Measurements from ENCODE around the gene CBLN1.

The CBLN1 gene

DNA sequence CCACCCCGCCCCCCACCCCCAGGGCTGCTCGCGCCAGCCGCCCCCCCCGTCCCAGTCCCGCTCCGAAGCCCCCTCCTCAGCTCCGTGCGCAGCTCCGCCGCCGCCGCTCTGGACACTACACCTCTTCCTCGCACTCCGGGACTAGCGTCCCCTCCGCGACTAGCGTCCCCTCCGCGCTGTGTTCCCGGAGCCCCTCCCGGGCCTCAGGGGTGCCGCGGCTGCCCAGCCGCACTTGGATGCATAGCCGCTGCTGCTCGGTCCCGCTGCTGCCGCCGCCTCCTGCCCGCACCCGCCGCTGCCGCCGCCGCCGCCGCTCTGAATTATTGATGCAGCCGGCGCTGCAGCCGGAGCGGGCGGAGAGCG is at the start of gene CBLN1:
Gene CBLN1 (minus strand): TSS at position 359 of the 363 bp plus-strand sequence. CDS start 373 bp downstream, outside the sequence.
- DNase-seq (ENCODE audit: low read depth in 2 of 2): no peak

DNA sequence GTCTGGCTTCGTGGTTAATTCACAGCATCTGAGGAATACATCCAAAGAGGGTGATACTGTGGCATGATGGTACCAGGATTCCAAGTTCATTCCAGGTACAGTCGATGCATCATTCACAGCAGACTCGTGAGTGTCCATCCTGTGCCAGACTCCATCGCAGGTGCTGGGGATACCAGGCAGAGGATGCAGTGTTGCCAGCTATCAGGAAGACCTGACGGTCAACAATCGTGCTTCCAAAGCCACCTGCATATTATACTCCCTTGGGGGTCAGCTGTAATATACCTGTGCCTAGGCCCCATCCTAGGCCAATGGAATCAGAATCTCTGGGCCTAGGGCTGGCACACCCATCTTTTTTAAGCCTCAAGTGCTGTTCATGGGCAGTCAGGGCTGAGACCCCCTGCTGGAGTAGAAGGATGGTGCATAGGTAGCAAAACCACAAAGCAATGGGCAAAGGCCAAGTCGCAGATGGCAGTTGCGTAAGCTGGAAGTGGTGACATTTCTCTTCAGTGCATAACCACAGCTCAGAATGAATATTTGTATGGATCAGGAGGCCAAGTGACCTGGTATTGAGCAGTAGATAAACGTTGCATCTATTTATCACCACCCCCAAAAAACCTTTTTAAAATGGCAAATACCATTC is 49.0 kb upstream of the CBLN1 start:
- no peak for DNase-seq (ENCODE audit: low read depth in 2 of 2)

DNA sequence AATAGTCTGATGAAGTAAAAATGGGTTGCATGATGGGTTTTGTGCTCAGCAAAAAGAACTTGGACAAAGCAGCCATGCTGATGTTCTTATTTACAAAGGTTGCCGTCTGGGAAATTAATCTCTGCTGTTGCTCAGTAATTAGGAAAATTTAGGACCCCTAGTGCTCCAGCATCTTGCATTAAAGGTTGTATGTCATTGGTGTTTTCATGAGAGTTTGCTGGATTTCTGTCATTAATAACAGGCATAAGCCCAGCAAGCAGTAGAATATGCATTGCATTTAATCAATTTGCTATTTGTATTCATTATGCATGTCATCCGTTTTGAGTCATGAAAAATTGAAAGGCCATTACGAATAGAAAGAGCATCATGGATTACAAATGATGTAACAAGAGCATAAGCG is 46.7 kb upstream of the CBLN1 start:
- no peak for DNase-seq (ENCODE audit: low read depth in 2 of 2)

DNA sequence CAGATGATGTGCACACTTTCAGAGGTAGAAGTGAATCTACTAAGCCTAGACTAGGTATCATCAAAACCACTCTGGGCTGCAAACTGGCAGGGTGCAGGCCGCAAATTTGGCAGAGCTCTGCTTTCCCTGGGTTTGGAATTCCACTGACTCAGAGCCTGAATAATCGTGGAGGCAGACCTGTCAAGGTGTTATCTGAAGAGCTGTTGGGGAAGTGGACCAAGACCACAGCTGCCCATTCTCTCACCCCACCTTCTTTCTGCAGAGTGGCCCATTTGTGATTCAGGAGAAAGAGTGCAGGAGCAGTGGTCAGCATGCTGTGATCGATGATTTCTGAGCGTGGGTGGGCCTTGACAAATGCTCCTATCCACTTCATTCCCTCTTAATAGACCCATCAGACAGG is 45.8 kb upstream of the CBLN1 start:
- DNase-seq (ENCODE audit: low read depth in 2 of 2): no peak

DNA sequence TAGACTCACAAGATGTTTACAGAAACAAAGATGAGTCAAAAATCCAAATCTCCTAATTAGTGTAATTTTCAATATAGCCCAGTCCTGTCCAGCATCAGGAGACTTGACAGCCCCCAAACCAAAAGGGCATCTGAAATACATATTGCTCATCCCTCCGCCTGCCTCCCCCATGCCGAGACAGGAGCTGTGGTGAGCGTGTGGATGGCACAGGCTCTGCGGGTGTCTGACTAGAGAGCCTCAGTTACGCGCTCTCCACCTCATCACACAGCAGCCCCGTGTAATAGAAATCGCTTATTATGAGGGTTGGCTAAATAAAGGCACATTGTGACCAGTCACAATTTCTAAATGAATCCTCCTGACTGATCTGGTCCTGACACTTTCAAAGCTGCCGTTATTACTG is 43.1 kb upstream of the CBLN1 start:
- no peak for DNase-seq (ENCODE audit: low read depth in 2 of 2)

DNA sequence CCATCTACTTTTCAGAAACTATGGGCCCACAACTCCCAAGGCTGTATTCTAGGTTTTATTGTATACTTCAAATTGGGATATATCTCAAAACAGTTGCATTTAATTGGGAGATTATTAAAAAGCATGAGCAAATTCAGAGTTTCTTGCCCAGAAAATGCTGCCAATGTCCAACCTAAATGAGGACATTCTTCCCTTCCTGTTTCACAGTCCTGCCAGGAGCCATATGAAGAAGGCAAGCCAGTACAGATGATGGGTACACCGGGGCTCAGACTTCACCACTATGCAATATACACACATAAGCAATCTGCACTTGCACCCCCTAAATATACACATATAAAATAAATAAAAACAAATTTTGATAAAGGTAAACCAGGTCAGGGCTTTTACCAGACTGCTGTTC is 34.0 kb upstream of the CBLN1 start:
- no peak for DNase-seq (ENCODE audit: low read depth in 2 of 2)

DNA sequence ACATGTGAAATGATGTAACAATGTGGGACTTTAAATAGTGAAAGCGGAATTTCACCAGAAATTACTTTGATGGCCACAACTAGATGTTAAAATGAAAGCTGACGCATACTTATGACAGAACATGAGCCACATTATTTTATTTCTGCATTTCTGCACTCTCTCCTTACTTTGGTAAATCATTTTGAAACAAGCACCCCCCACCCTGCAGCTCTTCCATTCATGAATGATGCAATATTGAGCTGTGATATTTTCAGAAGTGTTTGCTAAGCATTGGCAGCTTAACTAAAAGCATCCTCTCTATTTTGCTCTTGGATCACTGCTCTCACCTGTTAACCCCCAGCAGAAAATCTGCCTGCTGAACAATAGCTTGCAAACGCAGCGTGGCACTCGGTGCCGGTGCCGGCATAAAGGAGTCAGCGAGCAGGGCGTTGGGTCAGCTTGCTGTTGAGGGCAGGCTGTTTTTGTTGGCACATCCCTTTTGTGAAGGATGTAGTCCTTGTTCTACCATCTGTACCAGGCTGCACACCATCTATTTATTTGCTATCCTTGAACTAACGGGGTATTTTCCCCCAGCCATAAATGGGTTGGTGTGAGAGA is 30.8 kb upstream of the CBLN1 start:
- no peak for DNase-seq (ENCODE audit: low read depth in 2 of 2)

DNA sequence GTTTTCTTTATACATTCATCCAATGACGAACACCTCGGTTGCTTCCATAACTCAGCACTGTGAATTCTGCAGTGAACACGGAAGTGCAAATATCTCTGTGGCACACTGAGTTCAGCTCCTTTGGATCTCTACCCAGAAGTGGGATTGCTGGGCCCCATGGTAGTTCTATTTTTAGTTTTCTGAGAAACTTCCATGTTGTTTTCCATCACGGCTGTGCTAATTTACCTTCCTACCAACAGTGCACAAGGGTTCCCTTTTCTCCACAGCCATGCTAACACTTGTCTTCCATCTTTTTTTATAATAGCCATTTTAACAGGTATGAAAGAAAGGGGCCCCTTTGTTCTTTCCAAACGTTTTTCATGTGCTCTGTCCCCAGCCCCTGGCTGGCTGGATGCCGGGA is 30.2 kb upstream of the CBLN1 start:
- no peak for DNase-seq (ENCODE audit: low read depth in 2 of 2)

DNA sequence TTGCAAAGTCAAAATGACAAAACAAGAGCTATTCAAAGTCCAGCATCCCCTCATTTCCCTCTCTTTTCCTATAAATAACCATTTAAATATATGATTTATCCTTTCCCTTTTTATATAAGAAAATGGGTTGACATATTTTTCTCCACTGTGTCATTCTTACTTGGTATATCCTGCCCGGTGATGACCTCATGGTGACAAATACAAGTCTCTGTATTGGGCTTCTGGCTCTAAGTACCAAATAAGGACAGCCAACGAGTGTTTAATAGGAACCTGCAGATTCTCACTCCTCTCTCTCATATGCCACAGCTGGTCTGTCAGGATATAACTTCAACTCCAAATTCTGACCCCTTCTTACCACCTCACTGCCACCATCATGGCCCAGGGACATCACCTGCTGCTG is 25.5 kb upstream of the CBLN1 start:
- no peak for DNase-seq (ENCODE audit: low read depth in 2 of 2)

DNA sequence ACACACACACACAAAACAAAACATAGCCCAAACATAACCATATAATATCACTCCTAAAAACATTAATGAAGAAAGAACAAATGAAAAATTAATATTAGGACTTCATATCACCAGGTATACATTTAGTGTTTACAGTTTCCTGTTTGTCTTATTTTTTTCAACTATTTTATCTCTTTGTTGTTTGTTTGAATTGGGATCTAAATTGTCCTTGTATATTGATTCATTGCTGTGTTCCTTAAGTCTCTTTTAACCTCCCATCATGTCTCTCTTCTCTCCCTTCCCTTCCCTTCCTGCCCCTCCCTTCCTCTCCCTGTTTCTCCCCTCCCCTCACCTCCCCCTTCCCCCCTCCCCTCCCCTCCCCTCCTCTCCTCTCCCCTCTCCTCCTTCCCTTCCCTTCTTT is 23.8 kb upstream of the CBLN1 start:
- no peak for DNase-seq (ENCODE audit: low read depth in 2 of 2)

DNA sequence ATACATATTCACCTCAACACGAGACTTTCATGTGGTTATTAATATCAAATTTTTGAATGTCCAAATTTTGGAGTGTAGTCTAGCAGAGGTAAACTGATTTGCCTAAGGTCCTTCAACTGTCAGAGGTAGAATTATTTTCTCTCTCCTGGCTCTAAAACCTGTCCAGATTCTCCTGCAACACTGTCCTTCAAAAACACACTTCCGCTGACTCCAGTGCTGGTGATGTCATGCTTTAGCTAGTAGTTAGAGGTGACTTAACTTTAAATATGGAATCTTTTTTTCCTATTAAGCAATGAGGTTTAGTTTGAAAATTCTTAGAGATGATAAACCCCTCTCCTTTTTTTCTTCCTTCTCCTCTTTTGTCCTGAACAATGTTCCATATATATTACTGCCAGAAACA is 10.8 kb upstream of the CBLN1 start:
- no peak for DNase-seq (ENCODE audit: low read depth in 2 of 2)

DNA sequence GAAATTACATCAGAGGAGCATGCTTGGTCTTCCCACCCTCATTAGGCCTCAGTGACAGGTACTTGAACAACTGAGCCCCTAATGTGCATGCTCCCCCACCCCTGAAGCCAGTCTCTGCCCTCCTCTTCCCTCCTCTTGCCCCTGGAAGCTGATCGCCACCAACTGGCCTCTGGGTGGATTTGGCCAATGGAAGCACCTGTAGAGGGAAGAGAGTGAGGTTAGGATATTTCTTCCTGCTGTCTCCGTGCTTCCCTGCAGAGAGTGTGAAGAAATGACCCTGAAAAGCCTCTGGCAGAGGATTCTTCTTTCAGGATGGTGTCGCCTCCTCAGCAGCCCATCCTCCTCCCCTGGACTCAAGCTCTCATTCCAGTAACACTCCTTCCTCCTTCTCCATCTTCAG is 5.9 kb upstream of the CBLN1 start:
- DNase-seq (ENCODE audit: low read depth in 2 of 2): no peak

DNA sequence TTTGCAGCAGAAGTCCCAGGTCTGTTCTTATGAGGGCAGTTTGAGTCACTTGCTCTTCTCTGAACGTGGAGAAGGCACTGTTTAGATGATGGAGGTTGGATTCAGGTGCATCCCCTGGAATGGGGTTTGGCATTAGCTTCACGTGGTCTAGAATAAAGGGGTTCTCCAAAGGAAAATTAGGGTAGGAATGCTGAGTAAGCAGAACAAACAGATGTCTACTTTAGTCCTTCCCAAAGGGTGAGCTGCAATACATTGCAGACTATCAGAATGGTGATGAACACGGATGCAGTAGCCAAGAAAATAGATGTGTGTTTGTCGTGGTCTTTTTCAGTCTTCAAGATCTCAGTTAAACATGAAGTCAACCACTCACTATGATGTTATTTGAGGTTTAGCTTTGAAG is 3.3 kb upstream of the CBLN1 start:
- DNase-seq (ENCODE audit: low read depth in 2 of 2): no peak

DNA sequence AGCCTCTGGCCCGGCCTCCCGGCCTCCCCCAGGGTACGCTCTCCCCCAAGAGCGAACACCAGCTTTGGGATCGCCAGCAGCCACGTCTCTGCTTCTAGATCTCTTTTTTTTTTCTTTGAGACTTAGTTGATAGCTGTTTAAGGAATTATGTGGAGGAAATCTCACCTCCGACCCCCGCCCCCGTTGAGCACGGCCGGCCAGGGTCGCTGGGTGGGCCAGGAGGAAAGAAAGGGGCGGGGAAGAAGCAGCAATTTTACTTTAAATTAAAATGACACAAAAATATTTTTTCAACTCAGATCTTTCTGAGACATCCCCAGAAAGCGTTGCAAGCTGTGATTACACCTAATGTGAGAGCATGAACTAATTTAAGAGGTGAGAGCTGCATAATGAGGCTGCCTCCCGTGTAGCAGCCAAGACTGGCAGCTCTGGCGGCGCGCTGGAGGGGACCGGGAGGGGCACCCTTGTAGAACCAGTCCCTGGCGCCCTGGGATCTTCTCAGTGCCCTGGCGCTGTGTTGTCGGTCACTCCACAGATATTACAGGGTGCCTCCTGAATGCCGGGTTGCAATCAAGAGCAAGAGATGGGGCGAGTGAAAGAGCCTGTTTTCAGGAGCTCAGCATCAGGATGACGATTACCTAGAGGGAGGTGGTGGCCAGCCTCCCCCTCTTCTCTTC is 1.9 kb upstream of the CBLN1 start:
- no peak for DNase-seq (ENCODE audit: low read depth in 2 of 2)

DNA sequence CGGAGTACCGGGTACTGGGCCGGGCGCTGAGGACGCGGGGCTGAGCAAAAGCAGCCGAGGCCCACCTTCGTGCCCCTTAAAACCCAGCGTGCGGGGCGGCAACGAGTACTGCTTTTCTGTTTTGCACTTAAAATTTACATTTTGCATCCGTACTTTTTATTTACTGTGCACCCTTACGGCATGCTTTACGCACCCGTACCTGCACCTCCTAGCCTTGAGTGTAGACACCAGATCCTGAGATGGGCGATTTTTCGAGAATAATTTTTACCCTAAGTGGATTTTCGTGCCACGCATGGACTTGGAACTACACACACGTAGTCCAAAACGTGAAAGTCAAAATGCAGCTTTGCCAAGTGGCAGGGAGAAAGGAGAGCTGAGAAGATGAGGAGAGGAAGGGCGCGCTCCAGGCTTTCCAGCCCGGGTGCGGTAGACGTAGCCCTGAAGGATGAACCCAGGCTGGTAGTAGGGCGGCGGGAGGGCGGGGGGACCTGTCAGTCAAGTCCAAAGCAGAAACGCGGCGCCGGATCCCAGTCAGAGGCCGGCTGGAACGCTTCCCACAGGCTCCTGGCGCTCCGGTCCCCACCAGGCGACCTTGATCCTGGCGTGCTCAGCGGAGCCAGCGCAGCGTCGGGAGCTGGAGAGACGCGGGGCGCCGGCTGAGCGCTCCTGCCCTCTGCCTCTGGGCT is 1.2 kb upstream of the CBLN1 start:
- DNase-seq (ENCODE audit: low read depth in 2 of 2): no peak

DNA sequence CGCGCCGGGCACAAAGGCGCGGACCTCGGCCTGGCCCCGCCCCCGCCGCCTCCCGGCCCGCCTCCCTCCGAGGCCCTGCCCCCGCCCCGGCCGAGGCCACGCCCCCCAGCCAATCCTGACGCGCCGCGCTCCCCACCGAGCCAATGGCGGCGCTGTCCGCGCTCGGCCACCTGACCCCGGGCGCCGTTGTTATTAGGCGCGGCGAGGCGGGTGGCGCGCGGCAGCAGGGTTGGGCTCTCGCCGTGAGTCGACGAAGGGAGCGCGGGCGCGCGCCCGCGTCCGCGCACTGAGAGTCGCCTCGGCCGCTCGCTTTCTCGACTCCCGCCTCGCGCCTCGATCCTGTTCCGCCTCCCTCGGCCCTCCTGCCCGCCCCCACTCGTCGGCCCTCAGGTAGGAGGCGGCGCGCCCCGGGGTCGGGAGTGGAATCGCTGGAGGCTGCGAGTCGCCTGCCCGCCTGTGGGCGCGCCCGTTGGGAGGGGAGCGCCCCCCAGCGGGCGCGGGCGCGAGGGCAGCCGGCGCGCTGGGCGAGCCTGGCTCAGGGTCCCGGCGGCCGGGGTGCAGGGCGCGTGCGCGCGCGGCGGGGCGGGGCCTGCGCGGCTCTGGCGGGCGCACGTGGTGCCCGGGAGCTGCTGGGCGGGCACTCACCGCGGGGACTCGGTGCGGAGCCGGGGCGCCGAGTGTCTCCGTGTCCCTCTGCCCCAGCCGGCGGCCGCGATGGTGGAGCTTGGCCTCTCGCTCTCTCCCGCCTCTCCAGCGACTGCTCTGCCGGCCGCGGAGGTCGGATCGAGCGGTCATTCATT is 405 bp upstream of the CBLN1 start:
- no peak for DNase-seq (ENCODE audit: low read depth in 2 of 2)

DNA sequence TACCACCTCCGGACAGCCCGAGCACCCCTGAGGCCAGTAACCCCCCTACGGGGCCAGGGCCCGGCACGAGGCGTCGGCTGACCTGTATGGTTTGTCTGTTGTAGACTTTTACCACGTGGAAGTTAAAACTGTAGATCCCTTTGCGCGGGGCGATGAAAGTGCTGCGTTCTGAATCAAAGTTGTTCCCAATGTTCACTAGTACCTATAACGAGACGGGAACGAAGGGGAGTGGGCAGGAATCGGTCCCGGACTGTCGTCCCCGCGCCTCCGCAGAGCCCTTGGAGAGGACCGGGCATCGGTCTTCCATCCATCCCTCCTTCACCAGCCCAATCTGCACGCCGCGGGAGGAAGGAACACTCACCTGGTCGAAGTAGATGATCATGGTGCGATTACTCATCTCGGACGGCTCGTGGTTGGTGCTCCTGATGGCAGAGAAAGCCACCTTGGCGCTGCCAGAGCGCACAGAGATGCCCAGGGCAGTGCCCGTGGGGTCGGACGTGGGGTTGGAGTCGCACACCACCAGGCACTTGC is 732 bp downstream of the CBLN1 start:
- no peak for DNase-seq (ENCODE audit: low read depth in 2 of 2)

DNA sequence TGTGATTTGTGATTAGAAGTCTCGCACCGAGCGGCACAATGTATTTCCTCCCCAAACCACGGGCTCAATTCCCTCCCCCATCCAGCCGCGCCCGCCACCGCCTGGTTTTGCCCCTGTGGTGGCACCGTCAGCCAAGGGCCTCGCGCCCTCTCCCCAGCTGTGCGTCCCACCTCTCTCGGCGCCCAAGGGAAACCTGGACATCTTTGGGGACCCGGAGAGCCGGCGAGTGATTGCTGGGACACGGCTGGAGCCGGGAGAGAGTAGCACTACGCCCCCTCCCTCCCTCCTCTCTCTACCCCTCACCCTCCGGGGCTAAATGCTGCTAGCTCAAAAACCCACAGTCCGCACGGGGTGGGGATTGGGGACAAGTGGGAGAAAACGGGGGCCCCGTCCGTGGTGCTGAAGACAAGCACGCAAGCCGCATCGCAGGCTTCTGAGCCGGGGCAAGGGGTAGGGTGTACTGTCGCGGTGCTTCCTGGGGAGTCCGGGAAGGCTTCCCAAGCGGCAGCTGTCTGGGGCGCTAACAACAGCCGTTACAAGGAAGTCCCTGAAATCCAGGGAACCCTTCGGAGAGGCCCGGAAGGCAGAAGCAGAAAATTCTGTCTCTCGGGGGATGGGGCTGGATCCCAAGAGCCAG is 1.4 kb downstream of the CBLN1 start:
- DNase-seq (ENCODE audit: low read depth in 2 of 2): no peak

DNA sequence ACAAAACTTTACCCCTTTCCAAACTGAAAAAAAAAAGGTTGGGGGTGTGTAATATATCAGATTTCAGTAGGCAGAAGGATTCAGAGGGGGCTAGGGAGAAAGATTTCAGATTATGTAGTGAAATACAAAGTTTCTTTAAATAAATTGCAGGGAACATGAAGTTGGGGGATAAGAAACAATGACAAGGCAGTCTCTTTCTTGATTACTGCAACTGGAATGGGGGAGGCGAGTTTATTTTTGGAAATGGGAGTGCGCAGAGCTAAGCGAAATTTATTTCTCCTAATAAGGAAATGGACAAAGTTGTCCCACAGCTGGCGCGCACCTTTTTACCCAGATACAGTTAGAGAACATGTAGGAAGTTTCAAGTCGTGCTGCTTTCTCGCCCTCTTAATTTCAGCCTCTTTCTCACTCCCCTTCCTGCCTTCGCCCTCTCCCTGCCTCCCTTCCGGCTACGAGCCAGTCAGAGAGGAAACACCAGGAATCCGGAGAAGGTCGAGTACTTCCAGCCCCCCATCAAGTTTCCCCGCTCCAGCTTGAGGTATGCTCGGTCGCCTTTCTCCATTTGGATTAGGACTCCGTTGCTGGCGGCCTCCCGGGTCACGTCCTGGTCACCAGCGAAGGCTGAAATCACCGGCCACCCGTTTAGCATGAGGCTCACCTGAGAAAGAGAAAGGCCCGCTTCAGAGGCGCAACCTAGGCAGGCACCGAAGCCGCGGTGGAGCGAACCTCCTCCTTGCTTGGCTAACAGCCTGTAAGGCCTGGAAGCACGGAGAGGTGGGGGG is 2.5 kb downstream of the CBLN1 start:
- no peak for DNase-seq (ENCODE audit: low read depth in 2 of 2)

DNA sequence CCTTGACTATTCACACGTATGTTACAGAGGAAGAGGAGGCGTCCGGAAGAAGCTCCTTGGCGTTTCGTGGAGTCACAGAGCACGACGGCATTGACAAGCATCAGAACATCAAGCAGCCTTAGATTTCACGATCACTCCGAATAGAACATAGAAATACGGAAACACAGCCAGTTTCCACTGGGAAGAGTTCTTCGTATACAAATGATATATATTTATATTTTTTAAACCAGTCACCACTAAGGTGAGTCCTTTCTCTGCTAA is 3.1 kb downstream of the CBLN1 start:
- no peak for DNase-seq (ENCODE audit: low read depth in 2 of 2)

All from activated CD8-positive, alpha-beta memory T cell treated with anti-CD3 and anti-CD28 coated beads for 4 hours (primary cell).